Hematopoietic multipotent progenitor cell treated with erythropoietin and hydrocortisone succinate and interleukin-3 and kit ligand, for 15 days (in vitro differentiated cells): Measurements from ENCODE around the gene GALK2.

Source experiments
- DNase-seq: peaks from one replicate; pipeline ENCODE4 v3.0.0-alpha.2; 2015; ENCODE audit warnings: low spot score

GALK2 gene

DNA sequence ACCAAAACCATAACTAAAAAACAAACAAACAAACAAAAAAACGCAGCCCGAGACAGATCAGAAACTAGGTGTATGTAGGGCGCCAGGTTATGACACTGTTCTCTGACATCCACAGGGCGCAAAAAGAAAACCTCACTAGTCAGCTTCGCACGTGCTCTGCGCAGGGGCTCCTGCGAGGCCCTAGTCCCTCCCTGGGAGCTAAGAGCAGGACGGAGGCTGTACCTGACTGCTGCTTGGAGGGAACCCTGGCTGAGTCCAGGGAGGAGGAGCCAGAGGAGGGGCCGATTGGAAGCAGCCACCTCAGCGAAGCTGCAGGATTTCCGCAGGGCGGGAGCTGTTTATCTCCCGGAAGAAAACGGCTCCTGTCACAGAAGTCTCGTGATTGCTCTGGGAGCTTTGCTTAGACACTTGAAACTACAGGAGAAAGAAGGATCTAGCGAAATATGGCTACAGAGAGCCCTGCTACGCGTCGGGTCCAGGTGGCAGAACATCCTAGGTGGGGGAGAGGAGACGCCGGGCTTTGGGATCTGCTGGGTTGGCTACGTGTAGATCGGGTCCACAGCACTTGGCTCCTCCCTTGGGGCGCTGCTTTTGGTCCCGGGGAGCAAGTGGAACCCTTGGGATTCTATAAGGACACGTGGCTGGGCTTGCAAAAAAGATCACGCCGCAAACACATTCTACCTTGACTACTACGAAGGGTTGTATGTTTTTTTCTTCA lies at the start of gene GALK2:
TSS of gene GALK2 (plus strand) at position 368 of the 718 bp plus-strand sequence. CDS start at position 444, 76 bp downstream.
- DNase-seq = peak; percentile 69

DNA sequence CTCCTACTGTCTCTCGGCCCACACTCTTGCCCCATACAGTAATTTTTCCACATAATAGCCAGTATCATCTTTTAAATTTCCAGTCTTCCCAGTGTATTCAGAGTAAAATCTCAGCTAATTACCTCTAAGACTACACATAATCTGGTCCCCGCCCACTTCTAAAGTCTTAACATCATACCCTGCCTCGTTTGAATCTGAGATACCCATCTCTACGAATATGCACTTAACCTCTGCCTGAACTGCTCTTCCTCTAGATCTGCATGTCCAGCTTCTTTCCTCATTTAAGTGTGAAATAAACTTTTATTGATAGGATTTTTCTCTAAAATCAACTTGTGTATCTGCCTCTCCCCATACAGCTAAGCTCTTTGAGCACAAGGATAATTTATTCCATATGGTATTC lies 49.2 kb upstream of the GALK2 start:
- DNase-seq = no peak

DNA sequence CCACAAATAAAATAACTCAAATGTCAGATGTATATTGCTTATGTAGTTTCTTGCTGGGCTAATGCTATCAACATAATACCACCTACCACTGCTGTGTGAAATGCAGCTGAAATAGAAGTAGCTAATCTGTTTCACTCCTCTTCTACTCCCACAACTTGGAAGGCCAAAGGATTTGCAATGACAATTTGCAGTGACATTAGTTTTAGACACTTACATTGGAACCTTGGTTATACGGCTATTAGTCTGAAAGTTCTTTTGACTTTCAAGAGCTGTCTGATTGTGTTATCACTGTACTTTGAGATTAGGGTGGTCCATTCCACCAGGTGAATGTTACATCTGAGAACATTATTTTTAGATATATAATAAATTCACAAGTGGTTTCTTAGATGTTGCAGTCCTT lies 48.1 kb upstream of the GALK2 start:
- DNase-seq = no peak

DNA sequence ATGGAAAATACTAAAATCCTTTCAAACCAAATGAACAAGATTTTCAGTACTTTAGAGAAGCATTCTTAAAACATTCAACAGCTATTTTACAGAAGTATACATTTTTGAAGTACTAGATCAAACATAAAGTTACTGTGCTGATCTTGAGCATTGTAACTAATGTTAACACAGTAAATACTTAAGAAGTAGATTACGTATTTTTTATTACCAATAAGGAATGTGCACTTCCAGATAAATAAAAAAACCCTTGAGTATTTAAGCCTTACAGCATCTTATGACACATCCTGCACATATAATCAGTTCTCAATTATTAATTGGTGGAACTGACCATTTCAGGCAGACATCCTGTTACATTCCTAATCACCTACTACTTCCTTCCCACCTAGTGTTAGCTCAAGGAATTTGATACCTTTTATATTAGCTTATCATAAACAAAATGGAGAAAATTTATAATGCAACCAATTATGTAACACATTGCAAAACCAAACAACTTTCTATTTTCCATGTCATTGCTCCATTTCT lies 47.4 kb upstream of the GALK2 start:
- no peak for DNase-seq

DNA sequence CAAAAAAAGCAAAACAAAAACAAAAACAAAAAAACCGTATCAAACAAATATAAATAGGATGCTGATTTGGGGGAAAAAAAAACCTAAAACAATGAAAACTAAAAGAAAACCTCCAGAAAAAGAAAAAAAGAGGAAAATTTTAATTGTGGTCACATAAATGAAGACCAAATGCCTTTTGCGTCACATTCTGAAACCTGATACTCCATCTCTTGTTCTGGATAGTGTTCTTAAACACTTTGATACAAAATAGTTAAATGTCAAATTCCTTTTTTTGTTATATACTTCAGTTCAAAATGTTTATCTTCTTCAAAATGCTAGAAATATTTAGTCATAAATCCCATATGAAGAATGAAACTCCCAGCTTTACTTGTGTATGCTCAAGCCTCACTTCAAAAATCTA lies 45.7 kb upstream of the GALK2 start:
- no peak for DNase-seq

DNA sequence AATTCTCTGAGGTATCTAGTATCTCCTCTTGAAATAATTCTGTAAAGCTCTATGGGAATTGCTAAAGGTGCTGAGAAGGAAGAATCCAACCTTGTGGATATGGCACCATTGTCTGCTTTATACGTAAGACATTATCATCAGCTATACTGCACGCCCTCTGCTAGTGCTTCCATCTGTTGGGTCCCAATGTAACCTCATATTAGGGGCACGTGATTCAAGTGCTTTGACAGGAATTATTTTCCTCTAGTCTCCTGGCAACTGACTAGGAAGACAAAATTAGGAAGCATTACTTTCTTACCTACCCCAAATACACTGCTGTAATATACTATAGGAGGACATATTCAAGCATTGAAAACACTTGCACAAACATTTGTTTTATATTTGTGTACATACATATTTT lies 38.6 kb upstream of the GALK2 start:
- DNase-seq = no peak

DNA sequence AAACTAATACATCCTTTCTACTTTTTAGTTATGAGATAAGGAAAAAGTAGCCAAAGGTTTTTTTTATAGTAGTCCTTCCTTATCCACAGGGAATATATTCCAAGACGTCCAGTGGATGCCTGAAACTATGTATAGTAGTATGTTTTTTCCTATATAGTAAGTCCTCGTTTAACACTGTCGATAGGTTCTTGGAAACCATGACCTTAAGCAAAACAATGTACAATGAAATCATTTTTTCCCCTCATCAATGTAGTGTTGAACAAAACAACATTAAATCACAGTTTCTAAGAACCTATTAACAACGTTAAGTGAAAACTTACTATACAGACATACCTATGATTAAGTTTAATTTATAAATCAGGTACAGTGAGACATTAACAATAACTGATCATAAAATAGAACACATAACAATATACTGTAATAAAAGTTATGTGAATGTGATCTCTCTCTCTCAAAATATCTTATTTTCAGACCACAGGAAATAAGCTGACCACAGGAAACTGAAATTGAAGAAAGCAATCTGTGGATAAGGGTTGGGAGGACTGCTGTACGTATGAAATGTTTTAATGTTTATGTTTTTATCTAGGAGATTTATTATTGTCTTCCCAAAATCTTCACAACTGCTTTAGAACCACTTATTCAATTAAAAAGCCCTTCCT lies 35.2 kb upstream of the GALK2 start:
- DNase-seq = no peak

DNA sequence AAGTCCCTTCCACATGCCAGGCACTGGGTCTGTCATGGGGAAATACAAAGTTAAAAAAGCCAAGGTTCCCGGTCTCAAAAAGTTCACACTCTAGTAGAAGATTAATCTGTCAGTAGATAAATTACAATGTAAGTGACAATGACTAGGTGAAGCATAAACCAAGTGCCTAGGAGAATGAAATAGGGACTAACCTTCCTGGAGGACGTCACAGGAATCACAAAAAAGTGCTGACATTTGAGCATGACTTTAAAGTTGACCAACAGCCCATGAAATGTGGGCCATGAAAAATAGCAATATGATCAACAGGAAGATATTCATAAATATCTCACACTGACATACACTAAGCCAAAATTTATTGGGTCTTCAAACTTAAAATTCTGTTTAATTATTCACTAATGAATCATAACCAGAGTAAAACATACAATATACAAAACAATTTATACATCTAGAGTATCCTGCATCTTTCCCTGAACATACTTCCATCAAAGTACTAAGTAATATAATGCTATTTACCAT lies 34.6 kb upstream of the GALK2 start:
- DNase-seq = no peak

DNA sequence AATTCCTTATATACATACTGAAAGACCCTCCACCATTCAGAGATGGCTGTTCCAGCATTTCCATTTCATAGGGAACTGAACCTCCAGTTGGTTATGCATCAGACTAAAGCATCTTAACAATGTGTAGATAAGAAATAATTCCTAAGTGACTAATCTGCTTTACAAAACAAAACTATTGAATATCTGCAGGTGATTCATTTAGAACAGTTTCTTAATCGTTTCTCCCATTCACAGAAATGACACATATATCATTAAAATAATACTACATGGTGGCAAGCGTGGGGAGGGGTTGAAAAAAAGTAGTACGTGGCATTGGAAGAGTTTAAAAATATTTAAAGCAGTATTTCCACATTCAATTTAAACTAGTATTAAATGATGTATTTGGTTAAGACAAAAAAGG lies 34.1 kb upstream of the GALK2 start:
- no peak for DNase-seq

DNA sequence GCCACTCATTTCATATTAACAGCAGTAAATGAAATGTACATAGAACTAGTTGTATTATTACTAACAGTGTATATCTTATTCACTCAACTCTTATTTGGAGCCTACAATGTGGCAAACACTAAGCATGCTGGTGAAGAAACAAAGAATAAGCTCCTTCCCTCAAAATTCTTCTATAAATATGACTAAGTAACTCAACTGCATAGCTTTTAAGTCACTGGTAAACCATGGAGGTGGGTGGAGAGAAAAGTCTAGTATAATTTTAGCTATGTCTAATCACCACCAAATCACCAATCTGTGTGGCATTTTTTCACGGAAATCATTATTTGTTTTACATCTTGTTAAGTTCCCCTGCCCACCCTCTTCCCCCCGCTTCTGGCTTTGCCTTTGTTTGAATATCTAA lies 32.2 kb upstream of the GALK2 start:
- no peak for DNase-seq

DNA sequence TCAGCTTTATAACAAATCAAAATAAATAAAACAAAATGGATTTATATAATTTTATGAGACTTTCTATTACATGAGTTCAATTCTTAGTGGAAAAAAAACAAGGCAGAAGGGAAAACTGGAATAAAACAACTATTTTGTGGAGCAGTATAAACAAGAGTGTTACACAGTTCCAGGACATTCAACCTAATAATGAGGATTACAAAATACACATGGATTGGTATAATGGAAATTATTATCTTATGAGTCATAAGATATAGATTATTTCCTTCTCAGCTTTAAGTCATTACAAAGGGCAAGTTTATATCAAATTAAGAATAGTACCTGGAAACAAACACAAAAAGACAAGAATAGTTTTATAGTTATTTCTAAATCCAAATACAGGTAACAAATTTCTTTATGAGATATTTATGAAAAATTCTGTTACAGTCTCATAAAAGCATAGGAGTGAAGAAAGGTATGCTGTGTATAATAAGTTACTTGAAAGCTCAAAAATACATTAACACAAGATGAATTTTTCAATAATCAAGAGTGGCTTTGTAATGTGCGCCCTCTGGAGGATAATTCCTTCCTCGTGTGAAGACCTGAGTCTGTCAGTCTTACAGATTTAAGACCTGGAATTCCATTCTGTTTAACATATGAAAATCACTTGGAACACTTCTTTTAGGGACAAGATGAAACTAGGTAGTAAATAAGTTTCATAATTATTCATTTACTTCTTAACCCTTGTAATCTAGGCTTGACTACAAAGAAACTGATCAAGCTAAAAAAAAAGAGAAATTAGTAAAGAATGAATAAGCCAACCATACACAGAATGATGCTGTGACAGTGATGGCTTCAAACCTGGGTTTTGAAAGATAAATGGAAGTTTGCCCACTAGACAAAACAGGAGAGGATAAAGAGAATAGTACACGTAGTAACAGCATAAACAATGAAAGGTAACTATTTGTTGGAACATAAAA lies 24.1 kb upstream of the GALK2 start:
- peak; percentile 69 for DNase-seq

DNA sequence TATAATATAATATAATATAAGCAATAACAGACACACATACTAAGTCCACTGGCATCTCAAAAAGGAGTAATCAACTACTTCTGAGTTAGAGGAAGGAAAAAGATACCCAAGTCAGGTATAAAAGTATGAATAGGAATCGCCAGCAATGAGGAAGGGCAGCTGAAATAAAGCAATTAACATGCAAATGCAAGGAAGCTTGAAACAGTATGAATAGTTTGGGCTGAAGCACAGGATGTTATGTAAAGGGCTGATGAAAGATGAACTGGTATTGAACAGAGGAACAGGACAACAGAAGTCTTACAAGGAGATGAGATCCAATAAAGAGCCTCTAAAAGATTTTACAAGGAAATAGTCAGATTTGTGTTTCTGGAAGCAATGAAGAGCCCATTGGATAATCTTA lies 21.7 kb upstream of the GALK2 start:
- no peak for DNase-seq

DNA sequence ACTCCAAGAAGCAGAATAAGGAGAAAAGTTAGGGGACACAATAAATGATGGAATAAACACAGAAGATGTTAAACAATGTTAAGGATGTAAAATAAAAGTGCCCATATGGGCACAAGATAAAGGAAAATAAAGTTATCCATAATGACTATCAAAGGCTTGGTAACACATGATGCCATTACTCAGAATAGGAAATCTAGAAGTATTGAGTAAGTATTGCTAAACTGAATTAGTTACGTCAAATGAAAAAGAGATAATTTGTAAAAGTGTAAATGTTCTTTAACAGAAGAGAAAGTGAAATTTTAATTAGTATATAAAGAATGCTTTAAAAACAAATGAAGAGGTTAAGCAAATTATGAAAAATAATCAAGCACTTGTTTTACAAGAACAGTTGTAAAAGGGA lies 21.3 kb upstream of the GALK2 start:
- DNase-seq = no peak

DNA sequence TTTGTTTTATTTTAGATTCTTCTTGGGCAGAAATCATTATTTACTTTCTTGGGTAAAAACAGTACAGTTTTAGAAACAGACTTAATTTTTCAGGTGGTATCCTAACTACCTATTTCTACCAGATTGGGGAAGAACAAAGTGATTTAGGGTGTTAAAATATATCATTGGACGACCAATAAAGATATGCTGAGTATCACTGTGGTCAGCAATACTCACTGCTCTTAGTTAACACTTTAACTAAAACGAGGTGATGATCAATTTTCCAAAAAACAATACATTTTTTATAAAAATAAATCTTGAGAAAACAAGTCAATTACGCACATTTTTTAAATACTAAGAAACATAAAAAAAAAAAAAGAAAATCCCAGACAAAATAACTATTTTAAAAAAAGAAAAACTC lies 18.2 kb upstream of the GALK2 start:
- no peak for DNase-seq

DNA sequence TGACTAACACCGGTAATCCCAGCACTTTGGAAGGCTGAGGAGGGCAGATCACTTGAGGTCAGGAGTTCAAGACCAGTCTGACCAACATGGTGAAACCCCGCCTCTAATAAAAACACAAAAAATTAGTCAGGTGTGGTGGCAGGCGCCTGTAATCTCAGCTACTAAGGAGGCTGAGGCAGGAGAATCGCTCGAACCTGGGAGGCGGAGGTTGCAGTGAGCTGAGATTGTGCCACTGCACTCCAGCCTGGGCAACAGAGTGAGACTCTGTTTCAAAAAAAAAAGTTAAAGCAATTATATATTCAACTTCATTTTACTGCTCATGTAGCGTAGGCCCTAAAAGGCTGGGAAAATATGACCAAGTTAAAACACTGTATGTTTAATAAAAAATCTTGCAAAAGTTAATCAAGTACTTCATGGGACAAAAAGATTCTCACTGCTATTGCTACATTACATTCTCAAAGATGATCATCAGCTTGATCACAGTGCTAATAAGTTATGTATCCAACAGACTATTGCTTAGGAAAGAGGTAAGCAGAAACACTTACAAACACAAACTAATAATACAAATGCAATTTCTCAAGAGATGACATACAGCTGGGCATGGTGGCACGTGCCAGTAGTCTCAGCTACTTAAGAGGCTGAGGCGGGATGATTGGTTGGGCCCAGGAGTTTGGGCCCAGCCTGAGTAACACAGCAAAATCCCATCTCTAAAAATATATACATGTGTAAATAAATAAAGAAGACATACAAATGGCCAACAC lies 17.3 kb upstream of the GALK2 start:
- no peak for DNase-seq

DNA sequence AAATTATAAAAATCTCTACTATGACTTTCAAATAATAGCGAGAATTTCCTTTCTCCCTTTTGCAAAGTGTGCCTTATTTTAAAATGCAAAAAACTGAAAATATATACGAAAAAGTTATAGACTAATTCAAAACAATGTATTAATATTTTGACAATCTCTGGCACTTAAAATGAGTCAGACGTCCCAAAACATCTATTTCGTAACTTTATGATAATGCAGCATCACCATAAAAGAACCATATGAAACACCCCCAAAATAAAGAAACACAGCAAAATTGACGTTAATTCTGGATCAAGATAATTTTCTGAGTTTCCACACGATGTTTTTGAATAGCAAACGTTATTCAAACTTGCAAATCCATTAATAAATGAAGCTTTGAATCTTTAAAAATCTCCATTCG lies 15.7 kb upstream of the GALK2 start:
- no peak for DNase-seq

DNA sequence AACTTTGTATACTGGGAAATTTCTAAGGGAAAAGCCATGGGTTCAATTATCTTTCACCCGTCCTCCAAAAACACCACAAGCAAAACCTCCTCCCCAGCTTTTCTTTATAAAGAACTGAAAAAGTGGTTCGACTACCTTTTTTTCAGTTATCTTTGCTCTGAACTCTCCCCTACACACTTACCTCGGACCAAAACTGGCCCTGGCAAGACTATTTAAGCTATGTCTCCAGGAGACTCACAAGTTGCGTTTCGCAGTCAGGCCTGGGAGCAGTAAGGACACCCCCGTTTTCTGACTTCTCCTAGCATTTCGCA lies 15.3 kb upstream of the GALK2 start:
- no peak for DNase-seq

DNA sequence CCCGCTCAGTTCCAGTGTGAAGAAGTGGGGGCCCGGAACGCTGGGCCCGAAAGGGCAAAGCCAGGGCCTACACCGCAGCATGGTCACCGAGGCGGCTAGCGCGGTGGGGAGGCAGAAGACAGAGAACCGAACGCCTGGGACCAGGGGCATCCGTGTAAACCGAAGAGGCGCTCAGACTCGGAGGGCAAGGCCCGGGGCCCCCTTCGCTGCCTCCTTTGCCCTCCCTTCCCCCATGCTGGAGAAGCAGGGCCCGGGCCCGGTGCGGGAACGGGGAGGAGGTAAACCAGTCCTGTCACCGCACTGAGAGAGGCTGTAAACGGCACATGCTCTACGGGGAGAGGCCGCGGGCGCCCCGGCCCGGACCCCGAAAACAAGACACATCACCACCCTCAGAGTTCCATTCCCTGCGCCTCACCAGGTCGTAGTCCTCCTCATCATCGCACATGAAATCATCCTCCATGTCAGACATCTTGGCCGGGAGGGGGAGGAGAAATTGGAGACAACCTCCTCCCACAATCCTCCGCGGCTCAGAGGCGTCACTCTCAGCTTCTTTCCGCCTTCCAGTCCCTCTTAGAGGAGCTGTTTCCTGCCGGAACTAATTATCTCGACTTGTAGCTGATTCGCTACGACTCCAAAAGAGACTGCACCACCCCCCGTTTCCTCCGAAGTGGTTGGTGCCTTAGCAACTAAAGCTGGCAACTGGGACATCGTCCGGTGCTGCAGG lies 14.8 kb upstream of the GALK2 start, which contains the start of gene COPS2:
TSS of gene COPS2 (minus strand) at position 490 of the 724 bp plus-strand sequence. CDS start at position 469, 21 bp downstream.
- peak; percentile 98 for DNase-seq

DNA sequence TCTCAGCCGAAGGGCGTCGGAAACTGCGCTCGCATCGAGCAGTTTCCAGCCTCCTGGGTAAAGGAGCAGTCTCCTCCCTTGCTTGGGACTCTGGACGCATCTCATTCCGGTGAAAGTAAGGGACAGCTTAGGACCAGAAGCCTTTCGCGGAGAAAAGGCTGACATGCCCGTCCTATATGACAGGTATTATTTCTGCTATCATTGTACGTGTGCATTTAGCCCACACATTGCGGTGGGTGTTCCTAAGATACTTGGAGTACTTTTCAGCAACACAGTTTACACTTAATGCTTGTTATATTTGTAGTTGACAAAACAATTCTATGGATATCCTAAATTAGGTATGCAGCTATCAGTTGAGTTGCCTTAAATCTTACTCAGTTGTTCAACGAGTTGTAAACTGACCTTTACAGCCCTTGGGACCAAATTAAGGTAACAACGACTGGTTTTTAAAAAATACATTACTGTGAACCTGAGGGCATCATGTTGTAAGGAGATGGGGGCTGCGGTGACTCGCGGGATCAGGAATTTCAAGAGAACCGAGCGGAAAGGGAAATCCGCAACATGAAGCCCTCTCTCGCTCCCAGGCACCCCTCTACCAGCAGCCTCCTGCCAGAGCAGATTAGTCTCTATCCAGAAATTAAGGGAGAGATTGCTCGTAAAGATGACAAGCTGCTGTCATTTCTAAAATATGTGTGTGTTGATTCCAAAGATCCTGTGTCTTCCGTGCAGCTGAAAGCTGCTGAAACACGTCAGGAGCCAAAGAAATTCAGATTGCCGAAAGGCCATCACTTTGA lies 14.0 kb upstream of the GALK2 start:
- peak; percentile 29 for DNase-seq

DNA sequence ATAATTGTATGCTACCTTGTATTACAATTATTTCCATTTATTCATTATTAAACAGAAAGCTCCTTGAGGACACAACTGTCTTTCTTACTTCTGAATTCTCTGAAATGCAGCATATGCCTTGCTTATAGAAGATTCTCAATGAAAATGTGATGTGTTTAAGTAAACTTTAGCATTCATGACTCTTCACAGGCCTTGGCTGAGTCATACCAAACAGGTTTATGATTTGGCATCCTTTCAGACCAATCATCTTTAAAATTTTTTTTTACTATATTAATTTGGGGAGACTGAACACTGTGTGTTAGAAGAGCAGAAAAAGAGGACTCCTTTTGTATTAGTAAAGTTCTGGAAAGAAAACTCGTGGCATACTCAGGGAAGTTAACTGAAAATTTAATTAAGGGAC lies 6.4 kb upstream of the GALK2 start:
- no peak for DNase-seq
